Stimulated activated CD4-positive, alpha-beta T cell treated with anti-CD3 and anti-CD28 coated beads, Interleukin-2, amount 100 ng/mL, for 24 hours (primary cell): ENCODE measurements around the gene ACACA.

Experiments used
- DNase-seq, 2 donors: peaks; one replicate each; pipeline ENCODE4 v3.0.0-alpha.2; 2020

The ACACA gene

DNA sequence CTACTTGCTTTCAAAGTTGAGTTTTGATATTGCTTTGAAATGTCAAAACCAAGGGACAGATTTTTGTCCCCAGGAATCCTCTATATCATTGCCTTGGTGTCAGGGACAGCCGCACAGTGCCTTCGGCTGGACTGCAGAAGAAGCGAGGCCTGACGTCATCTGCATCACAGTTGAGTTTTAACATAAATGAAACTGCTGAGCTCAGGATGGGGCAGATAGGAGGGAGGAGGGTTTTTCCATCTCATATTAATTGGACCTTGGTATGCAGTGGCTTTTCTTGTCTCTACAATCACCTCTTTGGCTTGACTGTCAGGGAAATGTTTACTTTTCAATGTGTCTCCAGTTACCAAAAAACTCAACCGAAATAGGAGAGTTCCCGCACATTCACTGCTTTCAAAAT is 346.5 kb downstream of the ACACA start:
- no peak for DNase-seq

DNA sequence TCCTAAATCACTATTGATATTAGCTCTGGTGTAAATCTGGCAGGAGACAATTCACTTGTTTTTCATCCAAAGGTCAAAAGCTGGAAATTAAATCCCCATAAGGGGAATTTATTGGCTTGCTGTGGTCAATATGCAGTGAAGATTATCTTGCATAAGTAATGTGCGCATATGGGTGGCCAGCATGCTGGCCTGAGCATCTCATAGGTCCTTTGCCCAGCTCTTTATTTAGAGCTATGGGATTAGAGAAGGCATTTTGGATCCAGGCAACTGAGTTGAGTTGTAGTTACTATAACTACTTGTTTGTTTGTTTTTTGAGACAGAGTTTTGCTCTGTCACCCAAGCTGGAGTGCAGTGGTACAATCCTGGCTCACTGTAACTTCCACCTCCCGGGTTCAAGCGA is 347.1 kb downstream of the ACACA start:
- DNase-seq = no peak

DNA sequence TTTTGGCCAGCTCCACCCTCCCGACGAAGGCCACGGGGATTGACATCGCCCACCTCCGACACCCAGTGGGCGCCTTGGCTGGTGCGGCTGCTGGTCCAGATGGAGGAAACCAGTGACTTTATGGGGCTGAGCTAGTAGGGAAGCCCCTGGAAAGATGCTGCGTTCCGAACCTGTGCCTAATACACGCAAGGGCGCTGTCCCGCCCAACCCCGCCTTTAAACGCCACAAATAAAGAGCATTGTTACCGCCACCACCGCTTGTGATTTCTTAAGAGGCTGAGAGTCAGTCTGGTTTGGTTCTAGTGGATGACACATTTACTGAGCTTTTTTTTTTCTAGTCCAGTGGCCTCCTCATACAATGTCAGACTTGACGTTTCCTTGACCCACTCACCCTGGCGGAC is 350.0 kb downstream of the ACACA start:
- no peak for DNase-seq

DNA sequence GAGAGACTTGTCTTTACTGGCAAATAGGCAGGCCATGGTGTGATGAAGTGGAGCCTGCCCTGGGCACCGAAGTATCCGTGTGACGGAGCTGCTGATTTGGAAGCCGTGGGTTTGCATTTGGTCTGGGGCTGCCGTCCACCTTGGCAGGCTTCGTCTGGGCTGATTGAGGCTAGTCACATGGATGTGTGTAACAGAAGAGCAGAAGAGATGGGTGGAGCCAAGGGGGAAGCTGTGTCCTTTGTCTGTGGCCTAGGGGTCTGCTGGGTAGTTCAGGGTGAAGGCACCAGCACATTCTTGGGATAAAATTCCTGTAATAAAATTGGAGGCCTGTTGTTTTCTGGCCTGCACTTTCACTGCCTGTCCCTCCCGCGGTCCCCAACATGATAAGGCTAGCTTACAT is 351.7 kb downstream of the ACACA start:
- DNase-seq = no peak

DNA sequence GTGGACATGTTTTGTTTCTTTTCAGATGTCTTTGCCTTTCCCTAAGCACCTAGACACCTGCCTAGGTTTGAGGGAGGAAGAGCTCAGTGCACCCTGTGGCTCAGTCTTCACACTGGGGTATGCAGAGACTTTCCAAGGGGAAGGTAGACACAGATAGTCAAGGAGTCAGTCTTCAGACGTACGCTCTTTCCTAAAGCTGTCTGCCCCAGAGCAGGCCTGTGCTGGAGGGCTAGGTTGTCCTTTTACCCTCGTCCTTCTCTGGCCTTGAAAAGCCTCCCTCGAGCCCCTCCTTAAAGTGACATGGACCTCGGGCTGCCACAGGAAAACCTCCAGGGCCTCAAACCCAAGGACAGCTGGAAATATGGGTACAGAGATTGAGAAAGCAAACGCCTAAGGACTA is 354.2 kb downstream of the ACACA start:
- no peak for DNase-seq

DNA sequence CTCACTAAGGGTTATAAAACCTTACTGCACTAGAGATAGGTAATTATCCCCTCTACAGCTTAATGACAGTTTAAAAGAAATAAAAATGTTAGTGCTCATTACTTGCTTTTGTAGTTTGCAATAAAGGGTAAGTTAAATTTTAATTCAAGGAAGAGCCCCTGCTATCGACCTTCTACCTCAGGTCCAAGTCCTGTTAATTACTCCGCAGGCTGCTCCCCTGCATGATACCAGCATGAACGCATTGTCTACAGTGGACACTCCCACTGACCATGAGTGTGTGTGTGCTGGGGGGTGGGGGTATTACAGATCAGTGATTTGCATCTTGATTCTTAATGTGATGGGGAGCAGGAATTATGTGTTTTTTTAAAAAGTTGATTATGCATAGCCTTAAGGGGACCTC is 354.8 kb downstream of the ACACA start:
- DNase-seq = no peak

DNA sequence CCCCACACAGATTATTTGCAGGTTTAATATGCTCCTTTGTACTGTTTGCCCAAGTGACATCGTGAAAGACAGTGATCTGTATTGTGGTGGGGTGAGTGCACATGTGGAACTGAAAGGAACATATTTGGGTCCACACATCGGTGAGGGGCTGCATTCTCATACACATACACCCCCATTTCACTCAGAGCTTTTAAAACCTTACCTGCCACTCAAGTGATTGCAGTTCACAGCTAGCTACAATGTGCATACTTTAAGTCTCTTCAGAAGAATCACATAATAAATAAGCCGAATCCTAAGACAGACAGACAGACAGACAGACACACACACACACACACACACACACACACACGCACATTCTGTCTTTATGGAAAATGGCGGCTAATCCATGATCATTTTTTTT is 355.3 kb downstream of the ACACA start:
- DNase-seq = no peak

DNA sequence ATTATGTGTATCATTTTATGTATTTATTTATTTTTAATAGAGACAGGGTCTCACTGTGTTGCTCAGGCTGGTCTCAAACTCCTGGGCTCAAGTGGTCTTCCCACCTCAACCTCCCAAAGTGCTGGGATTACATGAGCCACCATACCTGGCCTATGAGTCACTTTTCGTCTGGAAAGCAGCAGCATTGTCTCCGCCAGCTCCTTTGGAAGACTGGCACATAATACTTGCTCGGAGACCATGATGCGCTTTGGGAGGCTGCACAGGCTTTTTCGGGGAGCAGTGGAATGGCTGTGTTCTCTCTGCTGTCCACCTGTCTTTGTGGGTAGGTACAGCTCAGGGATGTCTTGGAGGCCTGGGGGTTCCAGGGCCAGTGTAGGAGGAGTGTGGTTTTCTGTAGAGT is 355.7 kb downstream of the ACACA start:
- no peak for DNase-seq

DNA sequence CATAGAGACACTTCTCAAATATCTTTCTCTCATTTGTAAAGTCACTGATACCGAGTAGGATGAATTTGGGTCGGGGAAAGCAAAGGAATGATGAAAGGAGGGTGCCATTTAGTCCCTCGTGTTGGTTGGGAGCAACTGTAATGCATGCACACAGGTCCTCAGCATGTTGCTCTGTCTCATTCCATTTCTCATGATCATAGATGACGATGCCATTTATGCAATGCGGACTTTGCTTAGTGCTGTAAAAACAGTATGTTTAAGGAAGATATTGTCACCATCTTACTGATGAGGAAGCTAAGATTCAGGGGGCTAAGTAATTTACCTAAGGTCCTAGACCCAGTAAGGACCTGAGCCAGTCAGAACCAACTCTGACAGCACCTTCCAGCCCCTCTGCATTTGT is 357.8 kb downstream of the ACACA start:
- no peak for DNase-seq

DNA sequence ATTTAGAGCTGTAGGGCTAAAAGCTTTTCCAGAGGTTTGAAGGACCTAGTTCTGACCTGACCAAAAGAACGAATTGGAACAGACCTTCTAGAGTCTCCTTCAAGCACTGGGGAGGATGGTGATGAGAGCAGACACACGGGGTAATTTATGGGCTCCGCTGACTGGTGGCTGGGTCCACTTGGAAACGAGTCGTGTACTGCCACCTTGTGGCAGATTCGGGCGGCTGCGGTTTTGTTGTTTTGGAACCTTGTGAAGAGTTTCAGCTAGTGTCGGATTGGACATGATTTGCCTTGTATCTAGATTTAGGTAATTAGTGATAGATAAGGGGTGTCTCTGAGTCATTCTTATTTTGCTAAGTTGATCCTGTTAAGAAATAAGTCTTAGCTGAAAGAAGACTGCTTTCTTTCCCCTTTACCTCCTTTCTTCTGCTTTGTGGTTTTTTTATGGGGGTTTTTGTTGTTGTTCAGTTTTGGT is 359.0 kb downstream of the ACACA start:
- peak; percentile 80 to 85 for DNase-seq

DNA sequence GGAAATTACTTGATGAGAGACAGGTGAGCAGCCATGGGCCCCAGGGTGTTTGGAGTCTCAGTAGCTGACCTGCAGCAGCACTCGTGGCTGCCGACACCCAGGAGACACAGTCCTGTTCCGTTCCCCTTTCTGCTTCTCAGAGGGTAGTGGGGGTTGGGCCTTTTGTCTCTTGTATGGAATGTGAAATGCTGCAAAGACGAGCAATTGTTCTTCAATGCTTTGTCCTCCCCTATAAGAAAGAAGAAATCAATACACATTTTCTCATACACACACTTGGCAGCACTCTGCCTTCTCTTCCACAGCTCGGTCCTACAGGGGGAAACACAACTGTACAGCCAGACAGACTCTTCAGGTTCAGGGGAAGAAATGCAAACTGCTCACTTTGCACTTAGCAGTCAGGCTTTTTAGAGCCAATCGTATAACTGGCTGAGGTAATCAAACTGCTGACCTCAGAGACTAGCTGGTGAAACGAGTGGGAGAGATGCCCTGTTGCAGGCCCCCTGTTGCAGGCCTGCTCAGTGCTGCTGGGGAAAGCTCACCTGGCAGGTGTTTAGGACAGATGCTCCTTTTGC is 361.2 kb downstream of the ACACA start:
- DNase-seq = no peak

DNA sequence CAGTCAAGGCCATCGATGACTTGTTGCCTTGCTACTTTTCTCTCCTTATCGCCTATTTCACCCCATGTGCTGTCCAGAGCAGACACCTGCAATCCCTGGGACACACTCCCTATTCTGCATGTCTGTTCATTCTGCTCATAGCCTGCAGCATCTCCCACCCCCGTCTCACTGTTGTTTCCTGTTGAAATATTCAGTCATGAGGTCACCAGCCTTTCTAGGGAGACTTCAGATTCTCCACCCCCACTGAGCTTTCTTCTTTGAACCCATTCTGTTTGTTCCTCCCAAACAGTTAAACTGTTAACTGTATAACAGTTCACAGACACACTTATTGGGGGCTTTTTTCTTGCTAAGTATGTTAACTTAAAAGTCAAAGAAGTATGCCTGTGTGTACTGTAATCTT is 363.4 kb downstream of the ACACA start:
- no peak for DNase-seq

DNA sequence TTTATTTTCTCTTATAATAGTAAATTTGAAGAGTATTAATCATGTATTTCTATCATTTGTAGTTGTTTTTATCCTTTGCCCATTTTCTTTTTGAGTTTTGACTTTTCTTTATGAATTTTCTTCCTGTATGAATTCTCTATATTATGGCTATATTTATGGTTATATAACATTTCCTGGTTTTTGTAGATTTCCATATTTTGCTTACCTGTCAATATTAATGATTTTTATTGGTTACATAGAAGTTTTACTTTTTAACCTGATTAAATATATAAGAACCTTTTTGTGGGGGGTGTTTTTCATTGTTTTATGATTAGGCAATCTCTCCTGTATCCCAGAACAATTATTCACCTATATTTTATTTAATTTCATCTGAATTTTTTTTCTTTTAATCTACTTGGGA is 364.7 kb downstream of the ACACA start:
- DNase-seq = no peak

DNA sequence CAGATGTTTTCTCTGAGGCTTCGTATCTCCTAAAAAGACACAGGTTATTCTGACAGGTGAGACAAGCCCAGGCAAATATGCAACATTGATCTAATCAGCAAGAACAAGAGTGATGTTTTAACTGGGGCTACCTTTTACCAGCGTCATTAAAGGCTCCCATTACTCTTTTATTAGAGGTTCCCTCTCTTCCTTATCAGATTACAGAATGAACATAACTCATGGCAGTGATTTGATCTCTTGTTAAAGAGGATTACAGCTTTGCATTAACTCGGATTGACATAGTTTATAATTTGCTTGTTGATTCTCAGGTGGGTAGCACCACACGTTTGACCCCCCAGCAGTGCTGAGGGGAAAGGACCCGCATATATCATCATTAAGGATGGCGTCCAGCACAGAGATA is 367.4 kb downstream of the ACACA start:
- DNase-seq = no peak

DNA sequence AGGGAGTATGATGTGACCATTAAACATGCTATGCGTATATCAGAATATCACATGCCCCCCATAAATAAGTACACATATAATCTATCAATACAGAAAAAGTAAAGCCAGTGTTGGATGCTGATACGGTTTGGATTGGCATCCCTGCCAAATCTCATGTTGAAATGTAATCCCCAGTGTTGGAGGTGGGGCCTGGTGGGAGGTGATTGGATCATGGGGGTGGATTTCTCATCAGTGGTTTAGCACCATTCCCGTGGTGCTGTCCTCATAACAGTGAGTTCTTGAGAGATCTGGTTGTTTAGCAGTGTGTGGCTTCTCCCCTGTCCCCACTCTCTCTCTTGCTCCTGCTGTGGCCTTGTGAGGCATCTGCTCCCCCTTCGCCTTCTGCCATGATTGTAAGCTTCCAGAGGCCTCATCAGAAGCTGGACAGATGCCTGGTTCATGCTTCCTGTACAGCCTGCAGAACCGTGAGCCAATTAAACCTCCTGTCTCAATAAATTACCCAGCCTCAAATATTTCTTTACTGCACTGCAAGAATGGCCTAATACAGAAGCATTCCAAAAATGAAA is 369.0 kb downstream of the ACACA start:
- no peak for DNase-seq
